HG02970 (cell line): Measurements from ENCODE around the gene DGKG.

Experiments used
- ATAC-seq: cut with Tn5 transposase; IDR thresholded peaks from one replicate; pipeline ENCODE4 v1.9.1; 2021; ENCODE audit warnings: mild to moderate bottlenecking, moderate library complexity, moderate number of reproducible peaks; ENCODE audit not compliant: unreplicated experiment, low FRiP score

Gene DGKG

DNA sequence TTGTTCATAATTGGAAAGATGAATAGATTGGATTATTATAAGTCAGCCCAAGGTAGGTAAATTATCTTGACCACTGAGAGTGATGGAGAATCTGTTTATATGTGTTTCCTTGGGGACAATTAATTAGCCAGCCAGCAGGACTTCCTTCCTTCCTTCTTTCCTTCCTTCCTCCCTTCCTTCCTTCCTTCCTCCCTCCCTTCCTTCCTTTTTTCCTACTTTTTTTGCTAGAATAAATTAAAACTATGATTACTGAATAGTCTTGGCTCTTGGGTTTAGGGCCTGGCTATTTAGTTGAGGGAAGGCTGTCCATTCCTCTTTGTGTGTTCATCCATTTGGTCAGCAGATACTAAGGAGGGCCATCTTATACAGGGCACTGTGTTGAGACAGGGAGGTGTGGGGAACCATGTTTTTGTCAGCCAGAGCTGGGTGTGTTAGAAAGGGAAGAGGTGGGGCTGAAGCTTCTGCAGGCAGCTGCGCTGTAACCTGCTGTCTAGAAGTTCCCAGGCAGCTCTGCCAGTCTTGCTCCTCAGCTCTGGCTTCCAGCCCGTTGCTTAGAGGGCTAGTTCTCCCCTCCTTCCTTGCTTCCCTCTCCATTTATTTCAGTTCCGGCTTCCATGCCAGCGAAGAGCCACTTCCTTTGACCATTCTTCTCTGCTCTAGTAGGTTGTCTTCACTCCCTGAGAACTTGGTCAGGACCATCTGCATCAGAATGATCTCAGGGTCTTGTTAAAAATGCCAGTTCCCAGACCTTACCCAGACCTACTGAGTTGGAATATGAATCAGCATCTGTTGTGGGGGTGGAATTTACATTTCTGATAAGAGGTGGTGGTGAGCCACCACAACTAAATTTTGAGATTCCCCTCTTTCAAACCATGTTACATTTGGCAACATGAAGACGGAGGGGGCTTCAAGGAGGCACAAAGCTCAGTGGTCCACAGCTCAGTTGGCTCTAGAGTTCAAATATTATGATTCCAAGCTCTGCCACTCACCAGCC lies 113.9 kb downstream of the DGKG start:
- ATAC-seq, result no peak

DNA sequence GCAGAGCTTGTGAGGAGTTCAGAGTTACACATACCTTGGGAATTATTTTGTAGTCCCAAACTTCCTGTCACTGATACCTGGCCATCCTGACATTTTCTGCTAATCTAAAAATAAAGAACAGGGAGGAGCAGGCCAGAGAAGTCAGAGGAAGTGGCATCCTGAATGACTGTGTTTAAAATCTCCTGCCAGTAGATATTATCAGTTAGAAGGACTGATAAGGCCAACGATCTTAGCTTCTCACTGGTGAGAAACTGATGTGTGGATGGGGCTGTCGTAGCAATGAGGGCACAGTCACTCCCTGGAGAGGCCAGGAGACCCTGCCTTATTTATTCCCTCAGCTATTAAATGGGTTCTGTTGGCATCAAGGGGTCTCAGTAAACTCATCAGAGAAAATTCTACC lies 115.1 kb downstream of the DGKG start:
- ATAC-seq, result no peak

DNA sequence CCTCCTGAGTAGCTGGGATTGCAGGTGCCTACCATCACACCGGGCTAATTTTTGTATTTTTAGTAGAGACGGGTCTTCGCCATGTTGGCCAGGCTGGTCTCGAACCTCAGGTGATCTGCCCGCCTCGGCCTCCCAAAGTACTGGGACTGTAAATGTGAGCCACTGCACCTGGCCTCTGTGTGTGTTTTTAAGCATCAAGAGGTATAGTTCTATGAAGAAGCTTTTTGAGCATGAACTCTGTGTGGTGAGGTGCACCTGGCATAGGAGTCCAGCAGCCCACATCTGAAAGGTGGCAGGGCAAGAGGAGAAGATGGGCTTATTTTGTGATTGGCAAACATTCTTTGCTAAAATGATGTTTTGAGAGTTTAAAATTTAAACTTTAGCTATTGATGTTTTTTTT lies 118.0 kb downstream of the DGKG start:
- ATAC-seq, result no peak

DNA sequence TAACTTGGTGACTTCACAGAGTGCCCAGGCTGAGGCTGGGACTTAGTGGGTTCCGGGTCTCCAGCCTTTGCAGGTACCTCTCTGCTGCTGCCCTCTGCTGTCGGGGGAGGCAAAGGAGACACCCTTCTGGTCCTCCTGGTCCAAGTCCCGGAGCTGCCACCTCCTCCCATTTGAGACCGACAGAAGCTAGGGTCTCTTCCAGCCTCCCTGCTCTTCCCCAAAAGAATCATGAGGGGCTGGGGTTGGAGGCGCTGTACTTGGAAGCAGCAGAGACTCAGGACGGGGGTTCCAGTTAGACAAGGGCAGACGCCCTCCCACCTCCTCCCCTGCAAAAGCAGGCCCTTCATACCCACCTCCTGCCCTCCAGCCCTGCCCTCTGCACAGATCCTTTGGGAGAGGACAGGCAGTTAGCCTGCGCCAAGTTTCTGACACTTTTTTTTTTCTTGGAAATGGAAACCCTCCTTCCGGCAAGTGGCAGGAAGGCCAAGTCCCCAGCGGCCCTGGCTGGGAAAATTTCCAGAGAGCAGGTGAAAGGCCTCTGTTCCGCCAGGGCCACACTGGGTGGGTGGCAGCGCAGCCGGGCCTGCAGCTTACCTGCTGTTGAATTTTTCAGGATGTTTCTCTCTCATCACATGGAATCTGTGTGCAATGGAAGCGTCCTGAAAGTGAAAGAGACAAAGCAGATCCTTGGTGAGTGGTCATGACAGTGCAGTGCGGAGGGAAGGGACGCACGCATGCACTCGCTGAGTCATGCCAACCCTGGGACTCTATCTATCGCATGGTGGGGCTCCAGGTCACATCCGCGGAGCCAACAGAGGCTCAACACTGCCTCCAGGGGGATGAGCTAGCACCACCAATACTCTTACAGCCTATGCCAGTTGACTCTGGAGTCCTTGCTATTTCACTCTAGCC lies 119.9 kb downstream of the DGKG start:
- peak; percentile 85 for ATAC-seq

DNA sequence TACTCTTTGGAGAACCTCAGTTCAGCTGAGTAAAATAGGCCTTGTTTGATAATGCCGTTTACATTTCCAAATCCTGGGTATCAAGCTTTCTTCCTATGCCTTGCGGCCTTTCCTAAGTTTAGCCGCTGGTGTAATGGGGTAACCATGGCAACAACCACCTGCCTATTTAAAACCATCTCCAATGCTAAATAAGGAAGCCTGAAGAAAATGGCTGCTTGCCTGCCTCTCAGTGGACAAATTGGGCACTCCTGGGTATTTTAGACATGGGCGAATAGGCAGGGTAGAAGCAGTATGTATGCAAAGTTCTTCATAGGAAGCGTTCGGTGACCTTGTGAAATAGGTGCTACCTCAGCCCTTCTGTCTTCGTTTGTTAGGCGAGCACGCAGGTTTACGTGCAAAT lies 122.7 kb downstream of the DGKG start:
- ATAC-seq, result no peak

DNA sequence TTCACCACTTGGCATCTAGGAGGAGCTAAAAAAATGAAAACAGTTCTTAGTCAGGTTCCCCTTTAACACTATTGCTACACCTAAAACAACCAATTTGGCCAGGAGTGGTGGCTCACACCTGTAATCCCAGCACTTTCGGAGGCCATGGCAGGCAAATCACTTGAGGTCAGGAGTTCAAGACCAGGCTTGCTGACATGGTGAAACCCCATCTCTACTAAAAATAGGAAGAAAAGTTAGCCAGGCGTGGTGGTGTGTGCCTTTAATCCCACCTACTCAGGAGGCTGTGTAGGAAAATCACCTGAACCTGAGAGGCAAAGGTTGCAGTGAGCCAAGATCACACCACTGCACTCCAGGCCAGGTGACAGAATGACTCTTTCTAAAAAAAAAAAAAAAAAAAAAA lies 124.1 kb downstream of the DGKG start:
- ATAC-seq, result no peak

DNA sequence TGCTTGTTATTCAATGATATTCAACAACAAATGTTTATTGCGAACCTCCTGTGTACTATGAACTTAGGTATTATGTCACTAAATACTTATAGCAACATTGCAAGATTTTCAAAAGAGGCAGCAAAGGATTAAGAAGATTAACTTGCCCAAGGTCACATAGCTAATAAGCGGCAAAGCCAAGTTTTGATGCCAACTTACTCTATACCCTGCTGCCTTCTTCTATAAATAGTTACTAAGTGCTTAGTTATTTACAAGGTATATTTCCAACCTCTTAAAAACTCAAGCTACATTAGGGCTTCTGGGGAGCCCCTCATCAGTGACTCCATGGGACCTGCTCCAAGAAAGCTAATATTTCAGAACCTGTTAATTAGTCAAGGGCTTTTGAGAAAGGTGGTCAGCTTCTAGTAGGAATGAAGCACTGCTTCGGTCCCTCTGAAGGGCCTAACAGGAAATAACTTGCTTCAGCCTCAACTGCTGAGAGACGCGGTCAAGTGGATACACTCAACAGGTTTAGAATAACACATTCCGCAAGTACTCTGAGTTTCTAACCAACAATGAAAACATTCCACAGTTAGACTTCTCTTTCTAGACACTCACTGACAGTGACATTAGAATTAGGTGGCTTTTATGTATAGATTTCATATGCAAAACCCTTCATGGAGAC lies 125.5 kb downstream of the DGKG start:
- ATAC-seq, result no peak

DNA sequence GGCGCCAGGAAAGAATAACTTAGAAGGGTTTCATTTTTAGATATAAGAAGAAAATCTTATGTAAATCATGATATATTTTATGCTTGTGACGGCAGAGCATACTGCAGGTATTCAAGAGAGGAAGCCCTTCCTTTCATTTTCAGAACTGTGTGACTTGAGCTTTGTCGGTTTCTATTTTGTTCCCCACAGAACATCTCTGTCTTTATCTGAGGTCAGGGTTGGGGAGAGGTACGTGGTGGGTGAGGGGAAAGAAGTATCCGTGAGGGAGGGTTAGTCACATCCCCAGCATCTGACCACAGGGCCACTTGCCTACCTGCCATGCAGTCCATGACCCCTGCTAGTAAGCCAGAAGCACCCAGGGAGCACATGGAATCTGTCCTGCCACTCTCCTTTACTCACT lies 126.5 kb downstream of the DGKG start:
- ATAC-seq, result peak; percentile 67

DNA sequence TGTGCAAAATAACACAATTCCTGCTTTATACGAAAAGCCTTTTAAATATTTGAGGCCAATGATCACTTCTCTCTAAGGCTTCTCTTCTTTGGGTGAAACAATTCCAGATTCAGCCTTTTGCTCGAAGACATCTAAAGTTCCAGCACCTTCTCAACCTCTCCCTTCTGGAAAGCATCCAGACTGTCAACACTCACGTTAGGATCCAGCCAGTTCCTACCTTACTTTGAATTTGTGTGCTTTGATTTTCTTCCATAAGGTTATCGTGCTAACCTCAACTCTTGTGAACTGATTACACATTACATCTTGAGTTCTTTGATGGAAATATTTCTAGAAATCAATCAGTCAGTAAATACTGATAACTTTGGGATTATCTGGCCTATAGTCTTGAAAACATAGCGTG lies 127.9 kb downstream of the DGKG start:
- no peak for ATAC-seq

DNA sequence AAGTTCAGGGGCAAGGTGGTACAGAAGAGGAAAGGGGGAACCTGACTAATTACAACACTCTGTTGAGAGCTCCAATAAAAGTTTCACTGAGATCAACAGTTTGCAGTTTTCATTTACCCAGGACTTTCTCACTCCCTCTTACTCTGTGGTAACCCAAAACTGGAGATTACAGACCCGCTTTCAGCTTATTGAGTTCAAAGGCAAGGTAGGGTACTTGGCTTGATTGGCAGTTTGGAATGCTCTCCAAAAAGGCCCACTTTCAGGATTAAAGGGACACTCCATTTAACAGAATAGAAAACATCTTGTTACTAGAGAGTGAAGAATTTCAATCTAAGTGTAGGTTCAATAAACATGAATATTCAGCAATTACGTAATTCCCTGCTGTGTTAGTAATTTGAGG lies 135.6 kb downstream of the DGKG start:
- no peak for ATAC-seq

DNA sequence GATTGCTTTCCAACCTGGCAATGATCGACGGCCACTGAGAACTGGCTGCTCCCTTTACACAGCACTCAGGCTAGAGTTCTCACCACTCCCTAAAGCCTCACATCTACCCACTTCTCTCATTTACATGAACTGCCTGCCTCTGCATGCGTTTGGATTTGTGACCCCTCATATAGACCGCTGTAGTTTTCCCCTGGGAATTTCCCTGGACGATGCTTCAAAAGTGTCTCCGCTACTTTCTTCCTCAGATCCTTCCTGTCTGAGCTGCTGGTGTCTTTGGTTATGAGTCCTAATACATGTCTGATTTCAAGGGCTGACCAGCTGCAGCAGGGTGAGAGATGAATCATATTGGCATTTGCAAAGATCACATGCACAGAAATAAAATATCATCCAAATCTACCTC lies 136.4 kb downstream of the DGKG start:
- ATAC-seq, result no peak

DNA sequence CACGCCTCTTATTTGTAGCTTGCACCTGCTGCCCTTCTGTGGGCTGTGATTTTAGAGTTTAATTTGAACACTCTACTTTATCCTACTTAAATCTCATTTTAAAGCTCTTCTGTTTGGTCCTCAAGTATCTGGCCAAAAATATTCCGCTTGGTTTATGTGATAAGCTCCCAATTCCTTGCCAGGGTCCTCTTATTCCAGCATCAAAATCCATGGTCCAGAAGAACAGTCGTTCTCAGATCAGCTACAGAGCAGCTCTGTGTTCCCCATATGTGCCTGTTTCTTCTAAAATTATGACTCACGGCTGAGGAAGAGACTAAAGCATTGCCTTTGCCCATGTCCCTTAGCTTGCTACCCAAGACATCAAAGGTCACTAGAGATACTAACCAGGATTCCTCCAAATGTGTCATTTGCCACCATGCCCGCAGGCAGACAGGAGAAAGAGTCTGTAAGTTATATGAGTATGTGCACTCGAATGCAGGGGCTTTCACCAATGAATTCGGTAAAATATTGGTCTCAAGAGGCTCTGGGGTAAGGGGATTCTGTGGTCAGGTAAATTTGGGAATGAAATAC lies 137.9 kb downstream of the DGKG start:
- ATAC-seq, result no peak

DNA sequence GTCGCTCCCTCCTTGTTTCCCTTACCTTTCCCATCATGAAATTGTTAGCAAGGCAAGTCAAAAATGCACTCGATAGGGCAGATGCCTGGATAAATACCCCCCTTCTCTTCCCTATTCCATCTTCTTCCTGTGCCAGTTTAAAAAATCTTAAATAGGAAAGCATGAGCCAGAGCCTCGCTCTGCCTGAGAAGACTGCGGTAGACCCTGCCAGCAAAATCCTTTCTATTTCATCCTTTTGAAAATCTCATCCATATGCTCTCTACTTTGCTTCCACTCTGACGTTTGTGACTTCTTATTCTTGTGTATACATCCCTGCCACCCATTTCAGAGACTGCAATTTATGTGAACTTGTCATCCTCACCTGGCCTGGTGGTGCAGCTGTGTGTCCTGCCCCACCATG lies 138.6 kb downstream of the DGKG start:
- ATAC-seq, result no peak

DNA sequence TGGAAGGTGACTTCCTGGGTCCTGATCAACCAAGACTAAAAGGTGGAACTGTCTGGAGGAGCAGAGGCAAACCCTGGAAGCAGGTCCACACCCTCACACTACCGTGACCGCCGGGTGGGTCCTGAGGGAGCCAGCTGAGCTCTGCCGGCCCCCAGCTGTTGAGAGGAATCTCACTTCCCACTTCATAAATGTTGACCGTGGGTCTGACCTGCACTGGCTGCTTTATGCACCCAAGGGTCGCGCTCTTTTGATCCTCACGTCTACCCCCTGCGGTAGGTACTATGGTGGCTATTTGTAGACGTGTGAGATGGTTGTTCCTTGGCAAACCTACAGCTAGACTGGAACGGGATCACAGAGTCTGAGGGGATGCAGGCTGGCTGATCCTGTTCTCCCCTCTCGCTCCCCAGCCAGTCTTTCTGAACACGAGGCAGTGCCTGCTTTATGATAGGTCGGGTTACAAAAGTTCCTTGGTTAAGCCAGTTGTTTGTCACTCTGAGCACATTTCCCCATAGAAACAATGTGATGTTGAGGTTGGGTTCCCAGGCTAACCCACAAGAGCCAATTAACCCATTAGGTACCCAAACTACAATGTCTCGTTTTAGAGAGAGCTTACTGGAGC lies 140.2 kb downstream of the DGKG start:
- ATAC-seq, result no peak

DNA sequence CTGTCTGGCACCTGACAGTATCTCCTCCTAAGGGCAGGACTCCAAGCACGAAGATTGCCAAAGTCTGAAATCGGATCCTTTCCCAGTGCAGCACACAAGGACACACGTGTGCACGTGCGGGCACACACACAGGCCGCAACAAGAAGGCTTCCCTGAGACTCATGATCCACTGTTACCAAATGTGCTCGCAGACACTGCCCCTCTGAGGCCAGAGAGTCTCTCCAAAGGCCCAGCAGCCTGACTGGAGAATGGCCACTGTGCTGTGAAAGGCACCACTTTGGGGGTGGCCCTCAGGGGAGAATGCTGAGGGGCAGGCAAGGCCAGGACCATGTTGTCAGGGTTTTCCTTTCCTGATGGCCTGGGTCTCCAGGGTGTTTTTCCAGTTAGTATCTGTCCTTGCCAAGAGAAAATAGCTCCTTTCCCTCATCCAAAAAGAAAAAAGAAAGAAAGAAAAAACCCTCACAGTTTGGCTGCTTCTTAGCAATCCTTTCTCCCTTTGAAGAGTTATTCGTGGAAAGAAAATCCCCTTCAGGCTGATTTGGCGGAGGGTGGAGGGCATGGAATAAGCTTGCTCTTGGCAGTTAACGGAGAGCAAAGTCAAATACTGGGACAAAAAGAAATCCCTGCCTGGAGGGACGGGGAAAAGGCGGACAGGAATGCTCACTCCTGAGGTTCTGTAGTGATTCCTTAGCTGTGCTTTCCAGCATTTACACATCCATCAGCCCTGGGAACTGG lies 141.0 kb downstream of the DGKG start:
- no peak for ATAC-seq

DNA sequence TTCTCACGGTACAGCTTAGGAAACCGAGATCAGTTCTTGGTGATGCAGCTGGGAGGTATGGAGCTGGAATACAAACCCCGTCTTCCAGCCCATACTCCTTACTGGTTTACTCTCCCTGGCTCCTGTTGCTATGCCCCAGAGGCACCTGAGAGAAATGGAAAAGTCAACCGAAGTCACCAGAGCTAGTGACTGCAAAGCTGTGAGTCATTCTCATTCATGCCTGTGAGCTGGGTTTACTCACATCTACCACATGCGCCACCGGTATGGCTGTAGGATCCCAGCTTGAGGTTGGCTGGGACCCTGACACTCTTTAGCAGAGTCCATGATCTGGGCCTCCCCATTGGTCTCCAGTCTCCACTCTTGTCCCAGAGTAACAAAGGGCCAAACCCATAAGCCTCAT lies 141.7 kb downstream of the DGKG start:
- ATAC-seq, result no peak

DNA sequence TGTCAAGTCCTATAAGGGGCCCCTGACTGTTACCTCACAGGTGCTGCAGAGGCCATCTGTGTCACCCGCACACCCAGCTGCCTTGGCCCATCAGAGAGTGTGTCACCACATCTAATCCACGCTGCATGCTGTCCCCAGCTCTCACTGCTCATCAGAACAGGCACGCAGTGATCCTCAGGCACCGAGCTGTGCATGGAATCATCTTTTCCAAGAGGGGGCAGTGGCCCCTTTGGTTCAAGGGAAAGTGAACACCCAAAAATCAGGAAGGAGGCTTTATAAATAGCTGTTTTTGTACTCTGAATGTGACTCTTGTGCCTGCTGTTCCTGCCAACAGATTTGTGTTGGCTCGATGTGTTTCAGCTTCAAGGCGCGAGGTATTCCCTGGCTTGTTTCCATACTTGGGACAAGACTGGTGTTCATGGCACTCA lies 142.8 kb downstream of the DGKG start:
- no peak for ATAC-seq

DNA sequence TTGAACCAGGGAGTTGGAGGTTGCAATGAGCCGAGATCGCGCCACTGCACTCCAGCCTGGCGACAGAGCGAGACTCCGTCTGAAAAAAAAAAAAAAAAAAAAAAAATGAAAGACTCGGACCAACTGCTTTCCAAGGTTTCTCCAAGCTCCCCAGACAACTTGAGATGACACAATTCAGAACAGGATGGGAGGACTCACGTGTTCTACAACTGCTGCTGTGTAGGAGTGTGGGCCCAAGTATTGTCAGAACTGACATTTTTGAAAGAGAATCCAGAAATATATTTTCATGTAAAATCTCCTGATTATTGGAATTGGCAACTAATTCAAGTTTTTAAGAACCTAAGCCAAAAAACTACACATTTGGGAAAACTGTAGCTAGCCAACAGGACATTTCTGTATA lies 143.6 kb downstream of the DGKG start:
- ATAC-seq, result no peak

DNA sequence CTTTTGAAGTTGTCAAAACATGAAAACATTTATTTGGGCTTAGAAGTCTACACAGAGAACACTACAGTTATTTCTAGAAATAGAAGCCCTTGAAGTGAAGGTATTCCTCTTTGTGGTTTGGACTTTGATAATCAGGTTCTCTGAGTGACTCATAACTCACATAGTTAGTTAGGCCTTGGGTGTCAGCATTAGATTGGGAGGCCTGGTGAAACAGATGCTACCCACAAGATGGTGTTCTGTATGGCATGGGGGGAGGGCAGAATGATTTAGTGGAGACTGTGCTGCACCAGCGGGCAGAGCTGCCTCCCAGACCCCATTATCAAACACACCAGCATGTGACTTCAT lies 144.2 kb downstream of the DGKG start:
- no peak for ATAC-seq
